Spleen (tissue), 11 donors: ENCODE data around the gene ZFHX2. TPM values are rescaled to one million over a fixed set of nuclear protein-coding genes. Genes with fewer than 3 reads are reported as not detected.

Source experiments
- DNase-seq: peaks from one replicate; pipeline ENCODE4 v3.0.0-alpha.2; 2020
- H3K27ac ChIP-seq, 8 donors: fragments of 200-600 bp; sonication (generic) in 7 of 8; 1 replicate in 4 of 8; 2 replicates in 4 of 8; pipeline versions ENCODE4 v1.5.0 to v1.8.0; 2016 to 2021; ENCODE audit warnings: inconsistent platforms in 4 of 8, mild to moderate bottlenecking in 4 of 8, moderate library complexity in 1 of 8
- H3K27me3 ChIP-seq, 7 donors: fragments of 200-600 bp; sonication (generic) in 6 of 7; replicated peaks in 1 of 7; 1 replicate in 4 of 7; 2 replicates in 3 of 7; pipeline versions ENCODE4 v1.5.0 to v1.8.0; 2016 to 2021; ENCODE audit warnings: inconsistent platforms in 3 of 7, mild to moderate bottlenecking in 1 of 7
- H3K36me3 ChIP-seq, 6 donors: fragments of 200-600 bp; sonication (generic) in 5 of 6; 1 replicate in 4 of 6; 2 replicates in 2 of 6; pipeline versions ENCODE4 v1.5.0 to v1.8.0; 2016 to 2021; ENCODE audit warnings: inconsistent platforms in 2 of 6
- H3K4me1 ChIP-seq, 6 donors: fragments of 200-600 bp; sonication (generic) in 5 of 6; 1 replicate in 3 of 6; 2 replicates in 3 of 6; pipeline versions ENCODE4 v1.5.0 to v1.8.0; 2016 to 2021; ENCODE audit warnings: inconsistent platforms in 3 of 6
- H3K4me3 ChIP-seq, 8 donors: fragments of 200-600 bp; sonication (generic) in 7 of 8; 1 replicate in 4 of 8; 2 replicates in 4 of 8; pipeline versions ENCODE4 v1.5.0 to v1.8.0; 2016 to 2021; ENCODE audit warnings: inconsistent platforms in 4 of 8, mild to moderate bottlenecking in 4 of 8, moderate library complexity in 2 of 8
- H3K9me3 ChIP-seq, 8 donors: fragments of 200-600 bp; sonication (generic) in 7 of 8; 1 replicate in 4 of 8; 2 replicates in 4 of 8; pipeline versions ENCODE4 v1.5.0 to v1.8.0; 2016 to 2021; ENCODE audit warnings: inconsistent platforms in 4 of 8
- CTCF ChIP-seq, 11 experiments: fragments of 200-600 bp in 7 of 11; fragments of 450-650 bp in 4 of 11; sonication (generic) in 4 of 11; IDR thresholded peaks in 8 of 11; conservative IDR thresholded peaks in 3 of 11; 1 replicate in 7 of 11; 2 replicates in 4 of 11; pipeline versions ENCODE4 v1.4.0 to v1.8.0; 2016 to 2021; ENCODE audit warnings: antibody characterized with exemption in 11 of 11, inconsistent platforms in 4 of 11, mild to moderate bottlenecking in 1 of 11
- POLR2A ChIP-seq, 3 donors: fragments of 450-650 bp; IDR thresholded peaks; one replicate each; pipeline ENCODE4 v1.5.1; 2017; ENCODE audit warnings: antibody characterized with exemption in 3 of 3, mild to moderate bottlenecking in 1 of 3
- POLR2AphosphoS5 ChIP-seq, 3 donors: sonication (generic); formaldehyde crosslinking; IDR thresholded peaks; one replicate each; pipeline ENCODE4 v1.5.1; 2017; ENCODE audit warnings: antibody characterized with exemption in 3 of 3
- WGBS, 5 donors: extraction: QIAGEN DNeasy Blood & Tissue Kit in 3 of 5; methylation state at CpG; one replicate each; pipeline versions ENCODE4 v1.1.5 to v1.1.7; 2013 to 2018; 5-methylcytosine and 5-hydroxymethylcytosine counted together
- intact Hi-C: fragments of 100-400 bp; cut with DNase I; formaldehyde crosslinking; loops from one replicate; pipeline ENCODE4 v1.15.0; 2023; ENCODE audit warnings: low total_unique reads
- polyA plus RNA-seq, 3 donors: library from polyadenylated mRNA; stranded (reverse); fragments of 200-250 nt; gene quantifications; one replicate each; pipeline ENCODE4 v1.2.1, GENCODE V29; 2013
- total RNA-seq, 7 donors: library from RNA; depleted of rRNA in 3 of 7; stranded (reverse); fragments of >200 nt in 3 of 7; fragmentation: NEBNext Ultra II Directional in 4 of 7; extraction: Animal tissue kit (Norgen Biotek cat#: 25700) in 4 of 7; gene quantifications; one replicate each; pipeline versions ENCODE4 v1.1.0 to v1.2.1, GENCODE V29; 2016 to 2021
- donor health status: healthy with polysubstance abuse.
- donor health status: DM: no; HTN: no; CAD: no; lungs with moderate emphysema.
- donor health status: DM: no; HTN: no; CAD: no.
- donor health status: Bipolar disorder and iron deficiency.
- donor health status: healthy.
- donor health status: DM: no; HTN: no; CAD: no.
- donor health status: DM: yes; HTN: yes; CAD: no.

ZFHX2 gene
- total and polyA plus RNA-seq, 10 donors: 0.09 to 2.9 (median 1.0) TPM

DNA sequence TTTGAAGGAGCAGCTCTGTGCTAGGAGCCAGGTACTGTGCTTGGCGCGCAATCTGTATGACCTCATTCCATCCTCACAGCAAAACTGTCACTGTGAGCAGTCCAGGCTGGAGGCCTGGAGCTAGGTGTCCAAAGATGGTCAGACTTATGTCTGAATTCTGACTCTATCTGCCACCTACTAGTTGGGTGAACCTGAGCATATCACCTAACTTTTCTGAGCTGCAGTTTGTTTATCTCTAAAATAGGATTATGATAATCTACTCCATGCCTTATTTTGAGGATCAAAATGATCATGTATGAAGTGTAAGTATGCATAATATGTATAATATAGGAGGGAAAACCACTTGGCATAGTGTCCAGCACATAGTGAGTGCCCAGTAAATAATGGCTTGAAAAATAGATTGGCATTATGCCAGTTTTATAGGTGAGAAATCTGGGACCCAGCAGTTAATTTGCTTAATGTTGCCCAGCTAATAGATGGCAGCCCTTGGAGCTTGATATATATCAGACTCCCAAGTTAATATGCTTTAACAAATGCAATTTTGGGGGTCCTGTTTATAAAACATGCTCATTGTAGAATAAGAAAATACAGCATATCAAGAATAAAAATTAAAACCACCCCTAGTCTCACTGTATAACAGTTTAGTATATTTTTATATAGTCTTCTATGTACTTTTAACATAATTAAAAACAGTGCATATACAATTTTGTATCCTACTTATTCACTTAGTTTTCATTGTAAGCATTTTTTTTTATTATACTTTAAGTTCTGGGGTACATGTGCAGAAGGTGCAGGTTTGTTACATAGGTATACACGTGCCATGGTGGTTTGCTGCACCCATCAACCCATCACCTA, 31.6 kb upstream of the ZFHX2 start:
- intact Hi-C loops: no loop called here
- no peak overlapping the region for H3K4me3 ChIP-seq
- no peaks in the 10 kb centered on the region for H3K36me3 ChIP-seq
- no peak for TF ChIP-seq POLR2AphosphoS5 (IDR thresholded peaks at IDR 0.05)
- no peak for TF ChIP-seq CTCF (IDR thresholded peaks at IDR 0.05 in 8 of 11, conservative IDR thresholded peaks at IDR 0.05 in 3 of 11)
- no peak for TF ChIP-seq POLR2A (IDR thresholded peaks at IDR 0.05)
- peaks cover 0 to 11% (median 0%) of the 10 kb centered on the region in 6 donors for H3K4me1 ChIP-seq
- DNase-seq: no peak
- peaks cover 0 to 60% (median 12%) of the 10 kb centered on the region in 7 donors for H3K27me3 ChIP-seq
- H3K27ac ChIP-seq: no peak overlapping the region
- 84 to 87% (median 86%) methylated on average over 3 of the region's 3 CpGs for WGBS, 5 donors
- no peaks in the 10 kb centered on the region for H3K9me3 ChIP-seq

DNA sequence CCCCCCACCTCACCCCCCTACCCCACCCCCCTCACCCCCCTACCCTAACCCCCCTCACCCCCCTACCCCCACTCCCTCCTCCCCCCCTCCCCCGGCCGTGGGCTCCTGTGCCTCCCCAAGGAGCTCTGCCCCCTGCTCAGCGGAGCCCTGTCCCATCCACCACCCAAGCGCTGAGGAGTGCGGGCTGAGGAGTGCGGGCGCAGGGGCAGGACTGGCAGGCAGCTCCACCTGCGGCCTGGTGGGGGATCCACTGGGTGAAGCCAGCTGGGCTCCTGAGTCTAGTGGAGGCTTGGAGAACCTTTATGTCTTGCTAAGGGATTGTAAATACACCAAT, 29.4 kb upstream of the ZFHX2 start:
- H3K27me3 ChIP-seq: peaks cover 0 to 70% (median 34%) of the 10 kb centered on the region in 7 donors
- DNase-seq: no peak
- H3K27ac ChIP-seq: no peak overlapping the region
- H3K4me1 ChIP-seq: peaks cover 7 to 33% (median 18%) of the 10 kb centered on the region in 6 donors
- intact Hi-C loops: no loop called here
- TF ChIP-seq CTCF (IDR thresholded peaks at IDR 0.05 in 8 of 11, conservative IDR thresholded peaks at IDR 0.05 in 3 of 11) (no peak), POLR2A (IDR thresholded peaks at IDR 0.05) (no peak), POLR2AphosphoS5 (IDR thresholded peaks at IDR 0.05) (no peak)
- 73 to 95% (median 90%) methylated on average over 2 to 7 of the region's 8 CpGs for WGBS, 5 donors
- no peak overlapping the region for H3K4me3 ChIP-seq
- no peaks in the 10 kb centered on the region for H3K36me3 ChIP-seq
- H3K9me3 ChIP-seq: no peaks in the 10 kb centered on the region

DNA sequence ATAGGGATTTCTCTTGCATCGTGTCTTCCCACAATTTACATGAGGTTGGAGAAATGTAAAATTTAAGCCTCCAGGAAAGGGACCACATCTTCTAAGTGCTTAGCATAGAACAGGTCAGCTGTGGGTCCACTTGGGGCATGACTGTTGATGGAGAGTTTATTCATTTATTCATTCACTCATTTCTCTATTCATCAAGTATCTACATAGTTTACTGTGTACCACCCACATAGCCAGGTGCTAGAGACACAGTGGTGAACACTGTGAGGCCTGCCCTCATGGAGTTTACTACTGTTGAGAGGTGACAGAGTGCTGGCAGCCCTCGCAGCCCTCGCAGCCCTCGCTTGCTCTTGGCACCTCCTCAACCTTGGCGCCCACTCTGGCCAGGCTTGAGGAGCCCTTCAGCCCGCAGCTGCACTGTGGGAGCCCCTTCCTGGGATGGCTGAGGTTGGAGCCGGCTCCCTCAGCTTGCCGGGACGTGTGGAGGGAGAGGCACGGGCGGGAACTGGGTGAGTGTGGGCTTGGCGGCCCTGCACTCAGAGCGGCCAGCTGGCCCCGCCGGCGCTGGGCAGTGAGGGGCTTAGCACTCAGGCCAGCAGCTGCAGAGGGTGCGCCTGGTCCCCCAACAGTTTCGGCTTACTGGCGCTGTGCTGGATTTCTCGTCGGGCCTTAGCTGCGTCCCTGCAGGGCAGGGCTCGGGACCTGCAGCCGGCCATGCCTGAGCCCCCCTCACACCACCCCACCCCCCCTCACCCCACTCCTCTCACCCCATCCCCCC, 28.8 kb upstream of the ZFHX2 start:
- DNase-seq: no peak
- Histone ChIP-seq H3K9me3 (no peaks in the 10 kb centered on the region), H3K4me3 (no peak overlapping the region), H3K4me1 (peaks cover 7 to 37% (median 18%) of the 10 kb centered on the region in 6 donors), H3K27ac (no peak overlapping the region), H3K36me3 (no peaks in the 10 kb centered on the region), H3K27me3 (peaks cover 0 to 76% (median 40%) of the 10 kb centered on the region in 7 donors)
- 90 to 98% (median 93%) methylated on average over 21 to 24 of the region's 24 CpGs for WGBS, 5 donors
- TF ChIP-seq POLR2A (IDR thresholded peaks at IDR 0.05) (no peak), CTCF (IDR thresholded peaks at IDR 0.05 in 8 of 11, conservative IDR thresholded peaks at IDR 0.05 in 3 of 11) (no peak), POLR2AphosphoS5 (IDR thresholded peaks at IDR 0.05) (no peak)
- intact Hi-C loops: no loop called here

DNA sequence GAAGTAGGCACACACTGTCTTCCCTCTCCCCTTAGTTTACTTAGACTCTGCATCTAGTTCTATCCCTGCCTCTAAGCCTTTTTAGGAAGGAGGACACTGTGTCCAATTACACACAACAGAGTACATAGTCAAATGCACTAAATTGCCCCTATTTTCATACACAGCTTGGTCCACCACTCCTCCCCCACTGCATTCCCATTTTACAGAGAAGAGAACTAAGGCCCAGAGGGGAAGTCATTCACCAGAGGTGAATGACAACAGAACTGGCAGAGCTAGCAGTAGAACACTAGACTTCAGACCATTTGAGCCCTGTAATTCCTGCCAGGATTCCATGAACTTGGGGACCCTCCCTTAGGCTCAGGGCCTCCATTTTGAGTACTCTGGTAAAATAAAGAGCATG, 28.2 kb upstream of the ZFHX2 start:
- Histone ChIP-seq H3K4me3 (no peak overlapping the region), H3K27me3 (peaks cover 0 to 79% (median 45%) of the 10 kb centered on the region in 7 donors), H3K36me3 (no peaks in the 10 kb centered on the region), H3K27ac (no peak overlapping the region), H3K9me3 (no peaks in the 10 kb centered on the region), H3K4me1 (peaks cover 7 to 37% (median 18%) of the 10 kb centered on the region in 6 donors)
- intact Hi-C loops: no loop called here
- TF ChIP-seq POLR2AphosphoS5 (IDR thresholded peaks at IDR 0.05): no peak
- TF ChIP-seq CTCF (IDR thresholded peaks at IDR 0.05 in 8 of 11, conservative IDR thresholded peaks at IDR 0.05 in 3 of 11): no peak
- no peak for TF ChIP-seq POLR2A (IDR thresholded peaks at IDR 0.05)
- no peak for DNase-seq
